Fibroblast of lung (primary cell): ENCODE results near the gene ASCC3.

Source experiments
- EZH2 ChIP-seq: IDR thresholded peaks from 2 replicates; pipeline ENCODE4 v1.5.1; 2012; ENCODE audit warnings: low read length, control low read depth, mild to moderate bottlenecking; ENCODE audit errors: missing control alignments
- TF ChIP-seq, protein P1 (sequence below), 2 donors: IDR thresholded peaks in 1 of 2; conservative IDR thresholded peaks in 1 of 2; 1 replicate in 1 of 2; 2 replicates in 1 of 2; pipeline ENCODE4 v1.5.1; 2011 to 2012; ENCODE audit warnings: low read length in 2 of 2, control low read depth in 1 of 2, inconsistent platforms in 1 of 2, low read depth in 1 of 2, mild to moderate bottlenecking in 1 of 2

DNA sequence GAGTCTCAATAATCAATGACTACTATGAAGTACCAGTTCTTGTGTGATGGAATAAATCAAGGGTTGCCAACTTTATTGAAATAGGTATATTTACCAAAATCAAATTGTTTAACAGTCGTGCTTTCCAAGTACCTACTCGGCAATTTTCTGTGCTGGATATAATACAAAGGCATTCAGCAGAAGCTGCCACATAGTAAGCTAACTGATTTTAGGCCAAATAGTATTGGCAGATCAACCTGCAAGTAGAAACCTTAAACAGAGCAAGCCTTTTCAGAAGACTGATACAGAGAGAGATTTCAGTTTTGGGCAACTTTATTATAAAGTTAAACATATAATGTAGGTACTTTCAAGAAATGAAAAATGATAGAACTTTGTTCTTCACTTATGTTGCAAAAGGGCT, 174.6 kb downstream of the ASCC3 start:
- TF ChIP-seq, protein P1, sequence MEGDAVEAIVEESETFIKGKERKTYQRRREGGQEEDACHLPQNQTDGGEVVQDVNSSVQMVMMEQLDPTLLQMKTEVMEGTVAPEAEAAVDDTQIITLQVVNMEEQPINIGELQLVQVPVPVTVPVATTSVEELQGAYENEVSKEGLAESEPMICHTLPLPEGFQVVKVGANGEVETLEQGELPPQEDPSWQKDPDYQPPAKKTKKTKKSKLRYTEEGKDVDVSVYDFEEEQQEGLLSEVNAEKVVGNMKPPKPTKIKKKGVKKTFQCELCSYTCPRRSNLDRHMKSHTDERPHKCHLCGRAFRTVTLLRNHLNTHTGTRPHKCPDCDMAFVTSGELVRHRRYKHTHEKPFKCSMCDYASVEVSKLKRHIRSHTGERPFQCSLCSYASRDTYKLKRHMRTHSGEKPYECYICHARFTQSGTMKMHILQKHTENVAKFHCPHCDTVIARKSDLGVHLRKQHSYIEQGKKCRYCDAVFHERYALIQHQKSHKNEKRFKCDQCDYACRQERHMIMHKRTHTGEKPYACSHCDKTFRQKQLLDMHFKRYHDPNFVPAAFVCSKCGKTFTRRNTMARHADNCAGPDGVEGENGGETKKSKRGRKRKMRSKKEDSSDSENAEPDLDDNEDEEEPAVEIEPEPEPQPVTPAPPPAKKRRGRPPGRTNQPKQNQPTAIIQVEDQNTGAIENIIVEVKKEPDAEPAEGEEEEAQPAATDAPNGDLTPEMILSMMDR (conservative IDR thresholded peaks at IDR 0.05 in 1 of 2, IDR thresholded peaks at IDR 0.05 in 1 of 2; ENCODE audit: low read depth in 1 of 2, low read length in 2 of 2): no peak
- TF ChIP-seq EZH2: no peak
